Measurements from ENCODE around the gene ARHGAP6. TPM values are rescaled to one million over a fixed set of nuclear protein-coding genes. Genes with fewer than 3 reads are reported as not detected.

Gene ARHGAP6
- total and polyA plus RNA-seq, 3 donors from 2014 or later: 4.8 to 11.8 (median 5.7) TPM

- no peaks in the 10 kb centered on the region for H3K4me1 ChIP-seq
- intact Hi-C loops (cut with DNase I; ENCODE audit: low total_unique reads): no loop called here
- 97% methylated on average over 3 of the region's 3 CpGs for WGBS, 2 donors
These were observed 478.7 kb downstream of the ARHGAP6 start for GRCh38 chrX:11187001-11187400.

GRCh38 chrX:11185861-11186260, 479.9 kb downstream of the ARHGAP6 start:
- H3K9me3 ChIP-seq: no peaks in the 10 kb centered on the region
- no peak overlapping the region for H3K27ac ChIP-seq
- intact Hi-C loops (cut with DNase I; ENCODE audit: low total_unique reads): no loop called here
- no peak overlapping the region for H3K4me3 ChIP-seq
- no peak for TF ChIP-seq POLR2A (IDR thresholded peaks at IDR 0.05)
- no peak for TF ChIP-seq CTCF (IDR thresholded peaks at IDR 0.05)
- H3K36me3 ChIP-seq (ENCODE audit: low read depth, missing control alignments): no peaks in the 10 kb centered on the region
- no peaks in the 10 kb centered on the region for H3K4me1 ChIP-seq
- no peak for DNase-seq
- H3K27me3 ChIP-seq: no peaks in the 10 kb centered on the region

More at GRCh38 chrX:11187001-11187400, 478.7 kb downstream of the ARHGAP6 start:
- Histone ChIP-seq H3K9me3 (no peaks in the 10 kb centered on the region), H3K27me3 (no peaks in the 10 kb centered on the region), H3K36me3 (ENCODE audit: low read depth, missing control alignments) (no peaks in the 10 kb centered on the region), H3K4me3 (no peak overlapping the region), H3K27ac (no peak overlapping the region)
- DNase-seq: no peak
- TF ChIP-seq CTCF (IDR thresholded peaks at IDR 0.05) (no peak), POLR2A (IDR thresholded peaks at IDR 0.05) (no peak)

- H3K36me3 ChIP-seq (ENCODE audit: low read depth, missing control alignments): no peaks in the 10 kb centered on the region
- no peaks in the 10 kb centered on the region for H3K27me3 ChIP-seq
- TF ChIP-seq POLR2A (IDR thresholded peaks at IDR 0.05) (no peak), CTCF (IDR thresholded peaks at IDR 0.05) (no peak)
- H3K4me1 ChIP-seq: no peaks in the 10 kb centered on the region
- intact Hi-C loops (cut with DNase I; ENCODE audit: low total_unique reads): no loop called here
- DNase-seq: no peak
- no peak overlapping the region for H3K27ac ChIP-seq
- no peaks in the 10 kb centered on the region for H3K9me3 ChIP-seq
- 78 to 87% methylated on average over 5 of the region's 5 CpGs for WGBS, 2 donors
- H3K4me3 ChIP-seq: no peak overlapping the region
These were observed 485.1 kb downstream of the ARHGAP6 start for GRCh38 chrX:11180571-11180970.

- intact Hi-C loops (cut with DNase I; ENCODE audit: low total_unique reads): no loop called here
- DNase-seq: no peak
- 55 to 58% methylated on average over 4 of the region's 4 CpGs for WGBS, 2 donors
- no peak for TF ChIP-seq CTCF (IDR thresholded peaks at IDR 0.05)
- H3K4me1 ChIP-seq: no peaks in the 10 kb centered on the region
- no peaks in the 10 kb centered on the region for H3K9me3 ChIP-seq
- H3K4me3 ChIP-seq: no peak overlapping the region
- H3K27me3 ChIP-seq: no peaks in the 10 kb centered on the region
- H3K36me3 ChIP-seq (ENCODE audit: low read depth, missing control alignments): no peaks in the 10 kb centered on the region
- H3K27ac ChIP-seq: no peak overlapping the region
These were observed 493.3 kb downstream of the ARHGAP6 start for GRCh38 chrX:11172415-11172814.

- intact Hi-C loops (cut with DNase I; ENCODE audit: low total_unique reads): no loop called here
- Histone ChIP-seq H3K27ac (no peak overlapping the region), H3K9me3 (no peaks in the 10 kb centered on the region), H3K27me3 (no peaks in the 10 kb centered on the region), H3K4me3 (no peak overlapping the region), H3K36me3 (ENCODE audit: low read depth, missing control alignments) (no peaks in the 10 kb centered on the region), H3K4me1 (no peaks in the 10 kb centered on the region)
- TF ChIP-seq POLR2A (IDR thresholded peaks at IDR 0.05) (no peak), CTCF (IDR thresholded peaks at IDR 0.05) (no peak)
- WGBS, 2 donors: 72 to 85% methylated on average over 2 to 4 of the region's 4 CpGs
- DNase-seq: no peak
These were observed 493.8 kb downstream of the ARHGAP6 start for GRCh38 chrX:11171956-11172355.
